ENCODE data around the gene ST6GALNAC4.

The ST6GALNAC4 gene

DNA sequence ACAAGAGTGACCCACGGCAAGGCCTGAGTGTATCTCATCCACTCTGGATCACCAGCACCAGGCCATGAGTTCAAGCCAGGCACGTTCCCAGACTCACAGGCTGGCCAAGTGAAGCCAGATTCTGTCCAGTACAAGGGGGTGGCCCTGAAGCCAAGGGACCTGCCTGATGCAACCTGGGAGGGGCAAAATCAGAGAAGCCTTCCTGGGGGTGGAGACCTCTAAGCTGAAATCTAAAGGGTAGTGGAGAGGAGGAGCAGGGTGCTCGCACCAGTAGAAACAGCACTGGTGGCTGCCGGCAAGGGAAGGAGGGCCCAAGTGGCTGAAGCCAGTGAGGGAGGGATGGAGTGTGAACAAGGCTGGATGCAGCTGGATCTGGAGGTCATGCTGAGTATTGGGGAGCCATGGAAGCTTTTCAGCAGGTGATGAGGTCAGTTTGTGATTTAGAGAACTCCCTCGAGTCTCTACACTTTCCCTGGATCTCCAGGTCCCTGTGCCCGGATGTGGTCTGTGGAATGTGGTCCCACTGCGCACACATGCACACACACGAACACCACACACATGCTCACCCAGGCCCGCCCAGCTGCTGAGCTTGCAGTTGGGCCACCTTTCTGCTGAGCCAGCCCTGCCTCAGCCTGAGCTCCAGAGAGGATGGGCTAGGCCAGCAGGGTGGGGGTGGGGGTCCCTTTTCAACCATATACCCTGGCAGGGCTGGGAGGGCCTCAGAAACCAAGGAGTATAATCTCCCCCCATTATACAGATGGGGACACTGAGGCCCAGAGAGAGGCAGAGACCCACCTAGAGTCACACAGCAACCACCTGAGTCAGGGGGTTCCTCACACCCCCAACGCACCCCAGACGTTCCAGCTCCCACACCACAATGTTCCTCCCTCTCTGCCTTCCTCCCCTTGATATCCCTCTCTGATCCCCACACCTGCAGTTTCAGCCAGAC, 12.1 kb upstream of the ST6GALNAC4 start:
- no peak overlapping the region for H3K4me3 ChIP-seq (ENCODE audit: severe bottlenecking)
- no peak overlapping the region for H3K27ac ChIP-seq (ENCODE audit: poor library complexity, severe bottlenecking)
- no peak for ATAC-seq (ENCODE audit: low read depth)
- DNase-seq (ENCODE audit: low spot score): no peak
- peaks cover 18% of the 10 kb centered on the region for H3K4me1 ChIP-seq (ENCODE audit: insufficient read depth, poor library complexity, severe bottlenecking)
- H3K9me3 ChIP-seq (ENCODE audit: severe bottlenecking): no peaks in the 10 kb centered on the region
- TF ChIP-seq CTCF (IDR thresholded peaks at IDR 0.05; ENCODE audit: poor library complexity, severe bottlenecking): no peak
- H3K36me3 ChIP-seq (ENCODE audit: low read depth): no peaks in the 10 kb centered on the region
- H3K27me3 ChIP-seq (ENCODE audit: insufficient read depth, poor library complexity, severe bottlenecking): no peaks in the 10 kb centered on the region

- no peak for TF ChIP-seq CTCF (IDR thresholded peaks at IDR 0.05; ENCODE audit: poor library complexity, severe bottlenecking)
- DNase-seq (ENCODE audit: low spot score) (no peak), ATAC-seq (ENCODE audit: low read depth) (no peak)
- Histone ChIP-seq H3K27me3 (ENCODE audit: insufficient read depth, poor library complexity, severe bottlenecking) (no peaks in the 10 kb centered on the region), H3K9me3 (ENCODE audit: severe bottlenecking) (no peaks in the 10 kb centered on the region), H3K36me3 (ENCODE audit: low read depth) (no peaks in the 10 kb centered on the region), H3K4me1 (ENCODE audit: insufficient read depth, poor library complexity, severe bottlenecking) (peaks cover 25% of the 10 kb centered on the region), H3K27ac (ENCODE audit: poor library complexity, severe bottlenecking) (no peak overlapping the region), H3K4me3 (ENCODE audit: severe bottlenecking) (peak overlapping the region; percentile 67)
Measured at GRCh38 chr9:127927988-127928675, 11.3 kb upstream of the ST6GALNAC4 start.

- Histone ChIP-seq H3K4me3 (ENCODE audit: severe bottlenecking) (peak overlapping the region; percentile 67), H3K27ac (ENCODE audit: poor library complexity, severe bottlenecking) (no peak overlapping the region)
- peak; percentile 89 for DNase-seq (ENCODE audit: low spot score)
Measured at GRCh38 chr9:127927201-127927987, 10.6 kb upstream of the ST6GALNAC4 start.

DNA sequence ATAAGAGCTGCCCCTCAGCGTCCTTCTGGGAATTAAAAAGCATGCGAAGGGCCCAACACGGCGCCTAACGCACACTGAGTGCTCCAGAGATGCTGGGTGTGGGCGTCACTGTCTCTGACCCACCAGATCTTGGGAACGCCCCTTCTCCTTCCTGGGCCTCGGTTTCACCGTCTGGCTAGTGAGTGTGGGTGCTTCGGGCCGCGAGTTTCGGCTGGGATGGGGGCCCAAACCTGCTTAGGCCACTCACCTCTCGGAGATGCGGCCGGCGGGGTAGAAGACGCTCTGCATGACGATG, 10.0 kb upstream of the ST6GALNAC4 start:
- no peak for DNase-seq (ENCODE audit: low spot score)
- peak overlapping the region; percentile 67 for H3K4me3 ChIP-seq (ENCODE audit: severe bottlenecking)
- no peaks in the 10 kb centered on the region for H3K9me3 ChIP-seq (ENCODE audit: severe bottlenecking)
- no peak for TF ChIP-seq CTCF (IDR thresholded peaks at IDR 0.05; ENCODE audit: poor library complexity, severe bottlenecking)
- peaks cover 25% of the 10 kb centered on the region for H3K4me1 ChIP-seq (ENCODE audit: insufficient read depth, poor library complexity, severe bottlenecking)
- H3K27me3 ChIP-seq (ENCODE audit: insufficient read depth, poor library complexity, severe bottlenecking): no peaks in the 10 kb centered on the region
- H3K27ac ChIP-seq (ENCODE audit: poor library complexity, severe bottlenecking): no peak overlapping the region
- ATAC-seq (ENCODE audit: low read depth): peak; percentile 7; the same call in 1 of the 3 replicates
- H3K36me3 ChIP-seq (ENCODE audit: low read depth): no peaks in the 10 kb centered on the region

More at GRCh38 chr9:127927201-127927987, 10.6 kb upstream of the ST6GALNAC4 start:
- Histone ChIP-seq H3K27me3 (ENCODE audit: insufficient read depth, poor library complexity, severe bottlenecking) (no peaks in the 10 kb centered on the region), H3K9me3 (ENCODE audit: severe bottlenecking) (no peaks in the 10 kb centered on the region), H3K36me3 (ENCODE audit: low read depth) (no peaks in the 10 kb centered on the region), H3K4me1 (ENCODE audit: insufficient read depth, poor library complexity, severe bottlenecking) (peaks cover 25% of the 10 kb centered on the region)
- no peak for TF ChIP-seq CTCF (IDR thresholded peaks at IDR 0.05; ENCODE audit: poor library complexity, severe bottlenecking)
- peak; percentile 42 for ATAC-seq (ENCODE audit: low read depth)

All from RWPE2 (cell line).